OCI-LY7 (cell line): ENCODE measurements around the gene DND1.

ENCODE experiments used
- CTCF ChIP-seq: fragments of 200-600 bp; sonication (generic); conservative IDR thresholded peaks from 2 replicates; pipeline ENCODE4 v1.5.1; 2014; ENCODE audit warnings: mild to moderate bottlenecking, antibody characterized with exemption, low read length, moderate library complexity, mixed read lengths
- EZH2phosphoT487 ChIP-seq: fragments of 200-600 bp; sonication (generic); IDR thresholded peaks from 2 replicates; pipeline ENCODE4 v1.6.1; 2018; ENCODE audit warnings: low read depth, borderline replicate concordance, mild to moderate bottlenecking, mixed run types, antibody characterized with exemption, low read length, moderate library complexity, mixed read lengths

- TF ChIP-seq CTCF (no peak), EZH2phosphoT487 (no peak)
Observed at GRCh38 chr5:140718266-140718592, 44.9 kb upstream of the DND1 start.
